ENCODE results near the gene B4GAT1.

Gene B4GAT1

DNA sequence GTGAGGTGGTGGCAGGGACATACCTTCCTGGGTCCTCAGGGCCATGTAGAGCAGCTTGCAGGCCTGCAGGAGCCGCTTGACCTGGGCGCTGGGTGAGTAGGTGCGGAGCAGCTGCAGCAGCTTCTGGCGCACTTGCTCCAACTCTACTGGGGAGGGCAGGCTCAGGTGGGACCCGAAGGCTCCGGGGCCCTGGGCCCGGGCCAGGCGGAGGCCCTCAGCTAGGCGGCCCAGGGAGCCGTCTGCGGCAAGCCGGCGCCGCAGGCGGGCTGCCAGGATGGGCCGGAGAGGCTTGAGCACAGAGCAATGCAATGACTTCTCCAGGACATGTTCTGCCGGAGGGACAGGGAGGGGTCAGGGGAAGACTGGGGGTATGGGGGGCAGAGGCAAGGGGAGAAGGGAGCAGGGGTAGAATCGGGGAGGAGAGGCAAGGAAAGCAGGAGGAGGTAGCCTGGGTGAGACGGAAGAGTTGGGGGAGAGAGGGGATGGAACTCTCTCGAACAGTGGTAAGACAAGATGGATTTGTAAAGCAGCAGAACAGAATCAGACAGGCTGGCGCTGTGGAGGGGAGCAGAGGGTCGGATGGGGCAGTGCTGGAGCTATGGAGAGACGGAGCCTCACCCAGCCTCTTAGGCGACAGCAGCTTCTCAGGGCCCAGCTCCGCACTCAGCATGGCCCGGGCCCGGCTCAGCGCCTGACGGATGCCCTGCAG, 13.4 kb downstream of the B4GAT1 start:
- H3K27ac ChIP-seq (ENCODE audit: low read depth, low read length, poor library complexity, severe bottlenecking) = no peak overlapping the region
- no peaks in the 10 kb centered on the region for H3K79me2 ChIP-seq (ENCODE audit: insufficient read depth, low read length)
- TF ChIP-seq EZH2 (IDR thresholded peaks at IDR 0.05; ENCODE audit: borderline replicate concordance, low read length) = no peak
- TF ChIP-seq, protein P1, sequence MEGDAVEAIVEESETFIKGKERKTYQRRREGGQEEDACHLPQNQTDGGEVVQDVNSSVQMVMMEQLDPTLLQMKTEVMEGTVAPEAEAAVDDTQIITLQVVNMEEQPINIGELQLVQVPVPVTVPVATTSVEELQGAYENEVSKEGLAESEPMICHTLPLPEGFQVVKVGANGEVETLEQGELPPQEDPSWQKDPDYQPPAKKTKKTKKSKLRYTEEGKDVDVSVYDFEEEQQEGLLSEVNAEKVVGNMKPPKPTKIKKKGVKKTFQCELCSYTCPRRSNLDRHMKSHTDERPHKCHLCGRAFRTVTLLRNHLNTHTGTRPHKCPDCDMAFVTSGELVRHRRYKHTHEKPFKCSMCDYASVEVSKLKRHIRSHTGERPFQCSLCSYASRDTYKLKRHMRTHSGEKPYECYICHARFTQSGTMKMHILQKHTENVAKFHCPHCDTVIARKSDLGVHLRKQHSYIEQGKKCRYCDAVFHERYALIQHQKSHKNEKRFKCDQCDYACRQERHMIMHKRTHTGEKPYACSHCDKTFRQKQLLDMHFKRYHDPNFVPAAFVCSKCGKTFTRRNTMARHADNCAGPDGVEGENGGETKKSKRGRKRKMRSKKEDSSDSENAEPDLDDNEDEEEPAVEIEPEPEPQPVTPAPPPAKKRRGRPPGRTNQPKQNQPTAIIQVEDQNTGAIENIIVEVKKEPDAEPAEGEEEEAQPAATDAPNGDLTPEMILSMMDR (IDR thresholded peaks at IDR 0.05; ENCODE audit: low read length) = no peak
- H3K27me3 ChIP-seq (ENCODE audit: insufficient read depth, low read length) = peaks cover 8% of the 10 kb centered on the region
- H3K4me1 ChIP-seq (ENCODE audit: insufficient read depth, low read length, severe bottlenecking) = no peaks in the 10 kb centered on the region
- H4K20me1 ChIP-seq (ENCODE audit: insufficient read depth, low read length) = no peaks in the 10 kb centered on the region
- H2AFZ ChIP-seq (ENCODE audit: low read length) = no peak overlapping the region
- H3F3A ChIP-seq (ENCODE audit: insufficient read depth, low read length) = no peaks in the 10 kb centered on the region
- no peak overlapping the region for H3K4me3 ChIP-seq (ENCODE audit: low read depth, low read length, poor library complexity, severe bottlenecking)
- no peak overlapping the region for H3K4me2 ChIP-seq (ENCODE audit: low read length)
- H3K9me2 ChIP-seq (ENCODE audit: low read depth, low read length) = no peaks in the 10 kb centered on the region
- peaks cover 22% of the 10 kb centered on the region for H3K36me3 ChIP-seq (ENCODE audit: insufficient read depth, low read length)
- H3K9me3 ChIP-seq (ENCODE audit: low read length) = no peaks in the 10 kb centered on the region
- no peak overlapping the region for H3K9ac ChIP-seq (ENCODE audit: low read length)

DNA sequence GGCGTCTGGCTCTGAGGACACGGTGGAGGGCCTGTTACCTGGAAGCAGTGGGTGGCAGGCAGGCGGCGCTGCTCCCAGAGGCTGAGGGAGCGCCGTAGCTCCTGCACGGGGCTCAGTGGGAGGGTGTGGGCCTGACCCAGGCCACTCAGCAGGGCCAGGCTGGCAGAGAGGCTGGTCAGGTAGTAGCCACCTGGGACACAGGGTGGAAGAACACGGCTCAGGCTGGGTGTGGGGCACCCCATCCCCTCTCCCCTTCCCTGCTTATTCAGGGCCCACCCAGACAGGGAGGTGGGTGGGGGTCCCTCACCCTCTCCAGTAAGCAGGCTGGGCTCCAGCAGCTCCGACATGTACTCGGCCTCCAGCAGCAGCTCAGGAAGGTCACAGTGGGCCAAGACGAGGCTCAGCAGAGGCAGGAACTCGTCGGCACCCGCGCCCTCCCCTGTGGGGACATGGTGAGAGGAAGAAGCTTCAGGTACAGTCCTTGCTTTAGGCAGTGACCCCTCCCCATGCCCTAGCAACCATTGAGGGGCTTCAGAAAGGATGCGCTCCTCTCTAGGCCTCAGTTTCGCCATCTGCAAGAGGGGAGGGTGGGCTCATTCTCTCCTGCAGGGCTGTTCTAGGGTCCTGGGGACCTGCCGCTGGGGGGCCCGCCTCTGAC, 14.1 kb downstream of the B4GAT1 start:
- H3F3A ChIP-seq (ENCODE audit: insufficient read depth, low read length) = no peaks in the 10 kb centered on the region
- TF ChIP-seq EZH2 (IDR thresholded peaks at IDR 0.05; ENCODE audit: borderline replicate concordance, low read length) = no peak
- TF ChIP-seq, protein P1 (IDR thresholded peaks at IDR 0.05; ENCODE audit: low read length) = peak; percentile 16; the same call in 1 of the 2 replicates
- no peak overlapping the region for H3K4me3 ChIP-seq (ENCODE audit: low read depth, low read length, poor library complexity, severe bottlenecking)
- H3K9ac ChIP-seq (ENCODE audit: low read length) = no peak overlapping the region
- H3K9me2 ChIP-seq (ENCODE audit: low read depth, low read length) = no peaks in the 10 kb centered on the region
- peaks cover 5% of the 10 kb centered on the region for H3K4me1 ChIP-seq (ENCODE audit: insufficient read depth, low read length, severe bottlenecking)
- no peak overlapping the region for H2AFZ ChIP-seq (ENCODE audit: low read length)
- H3K27me3 ChIP-seq (ENCODE audit: insufficient read depth, low read length) = peaks cover 8% of the 10 kb centered on the region
- H4K20me1 ChIP-seq (ENCODE audit: insufficient read depth, low read length) = no peaks in the 10 kb centered on the region
- H3K27ac ChIP-seq (ENCODE audit: low read depth, low read length, poor library complexity, severe bottlenecking) = no peak overlapping the region
- H3K4me2 ChIP-seq (ENCODE audit: low read length) = no peak overlapping the region
- H3K79me2 ChIP-seq (ENCODE audit: insufficient read depth, low read length) = no peaks in the 10 kb centered on the region
- H3K9me3 ChIP-seq (ENCODE audit: low read length) = no peaks in the 10 kb centered on the region
- peaks cover 16% of the 10 kb centered on the region for H3K36me3 ChIP-seq (ENCODE audit: insufficient read depth, low read length)

DNA sequence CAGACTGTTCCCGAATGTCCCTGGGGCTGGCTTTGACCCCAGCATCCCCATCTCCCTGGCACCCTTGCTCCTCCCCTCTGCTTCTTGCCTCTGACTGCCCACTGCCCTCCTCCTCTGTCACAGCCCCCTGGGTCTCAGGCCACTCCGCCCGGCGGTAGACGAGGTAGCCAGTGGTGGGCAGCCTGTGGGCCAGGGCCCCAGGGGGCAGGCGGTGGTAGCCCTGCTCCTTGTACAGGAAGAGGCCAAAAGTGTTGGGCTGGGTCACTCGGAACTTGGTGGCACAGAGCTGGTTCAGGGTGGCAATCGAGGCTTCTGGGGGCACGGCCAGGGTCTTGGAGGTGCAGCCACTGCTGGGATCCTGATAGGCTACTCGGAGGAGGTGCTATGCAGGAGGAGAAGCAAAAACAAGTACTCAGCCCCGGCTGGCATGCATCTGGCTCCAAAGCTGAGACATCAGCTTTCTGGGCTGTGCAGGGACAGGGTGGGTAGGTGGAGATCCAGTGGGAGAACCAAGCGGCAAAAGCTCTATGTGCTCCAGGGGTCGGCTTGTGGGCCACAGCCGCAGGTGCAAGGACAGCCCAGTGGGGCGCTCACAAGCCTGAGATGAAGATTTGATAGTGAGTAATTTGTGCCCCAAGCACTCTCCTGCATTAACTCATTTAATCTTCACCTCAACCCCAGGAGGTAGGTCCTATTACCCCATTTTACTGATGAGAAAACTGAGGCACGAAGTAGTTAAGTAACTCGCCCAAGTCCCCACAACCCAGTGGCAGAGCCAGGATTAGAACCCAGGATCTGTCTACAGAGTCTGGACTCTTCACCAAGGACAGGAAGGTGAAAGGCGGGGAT, 14.8 kb downstream of the B4GAT1 start:
- H3K27ac ChIP-seq (ENCODE audit: low read depth, low read length, poor library complexity, severe bottlenecking) = no peak overlapping the region
- no peaks in the 10 kb centered on the region for H3K9me3 ChIP-seq (ENCODE audit: low read length)
- no peaks in the 10 kb centered on the region for H3K9me2 ChIP-seq (ENCODE audit: low read depth, low read length)
- H3K4me2 ChIP-seq (ENCODE audit: low read length) = no peak overlapping the region
- peaks cover 9% of the 10 kb centered on the region; the same call in 1 of the 2 replicates for H3K36me3 ChIP-seq (ENCODE audit: insufficient read depth, low read length)
- H3K79me2 ChIP-seq (ENCODE audit: insufficient read depth, low read length) = no peaks in the 10 kb centered on the region
- no peak overlapping the region for H3K9ac ChIP-seq (ENCODE audit: low read length)
- H3K4me1 ChIP-seq (ENCODE audit: insufficient read depth, low read length, severe bottlenecking) = peaks cover 11% of the 10 kb centered on the region
- no peak for TF ChIP-seq EZH2 (IDR thresholded peaks at IDR 0.05; ENCODE audit: borderline replicate concordance, low read length)
- TF ChIP-seq, protein P1 (IDR thresholded peaks at IDR 0.05; ENCODE audit: low read length) = no peak
- H3F3A ChIP-seq (ENCODE audit: insufficient read depth, low read length) = no peaks in the 10 kb centered on the region
- H4K20me1 ChIP-seq (ENCODE audit: insufficient read depth, low read length) = no peaks in the 10 kb centered on the region
- peaks cover 8% of the 10 kb centered on the region for H3K27me3 ChIP-seq (ENCODE audit: insufficient read depth, low read length)
- H3K4me3 ChIP-seq (ENCODE audit: low read depth, low read length, poor library complexity, severe bottlenecking) = no peak overlapping the region
- no peak overlapping the region for H2AFZ ChIP-seq (ENCODE audit: low read length)
